ENCODE results near the gene FAM217B.

FAM217B gene, protein sequence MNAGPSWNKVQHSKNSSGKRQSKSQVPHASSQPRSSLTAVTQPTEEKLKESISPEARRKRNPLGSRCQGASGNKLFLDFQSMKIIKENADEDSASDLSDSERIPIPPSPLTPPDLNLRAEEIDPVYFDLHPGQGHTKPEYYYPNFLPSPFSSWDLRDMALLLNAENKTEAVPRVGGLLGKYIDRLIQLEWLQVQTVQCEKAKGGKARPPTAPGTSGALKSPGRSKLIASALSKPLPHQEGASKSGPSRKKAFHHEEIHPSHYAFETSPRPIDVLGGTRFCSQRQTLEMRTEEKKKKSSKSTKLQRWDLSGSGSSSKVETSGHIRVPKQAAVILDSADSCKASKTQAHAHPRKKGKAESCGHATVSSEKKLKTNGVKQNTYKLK
- total RNA-seq, result 29.1 to 44.9 (median 35.3) reads per million in 4 experiments

DNA sequence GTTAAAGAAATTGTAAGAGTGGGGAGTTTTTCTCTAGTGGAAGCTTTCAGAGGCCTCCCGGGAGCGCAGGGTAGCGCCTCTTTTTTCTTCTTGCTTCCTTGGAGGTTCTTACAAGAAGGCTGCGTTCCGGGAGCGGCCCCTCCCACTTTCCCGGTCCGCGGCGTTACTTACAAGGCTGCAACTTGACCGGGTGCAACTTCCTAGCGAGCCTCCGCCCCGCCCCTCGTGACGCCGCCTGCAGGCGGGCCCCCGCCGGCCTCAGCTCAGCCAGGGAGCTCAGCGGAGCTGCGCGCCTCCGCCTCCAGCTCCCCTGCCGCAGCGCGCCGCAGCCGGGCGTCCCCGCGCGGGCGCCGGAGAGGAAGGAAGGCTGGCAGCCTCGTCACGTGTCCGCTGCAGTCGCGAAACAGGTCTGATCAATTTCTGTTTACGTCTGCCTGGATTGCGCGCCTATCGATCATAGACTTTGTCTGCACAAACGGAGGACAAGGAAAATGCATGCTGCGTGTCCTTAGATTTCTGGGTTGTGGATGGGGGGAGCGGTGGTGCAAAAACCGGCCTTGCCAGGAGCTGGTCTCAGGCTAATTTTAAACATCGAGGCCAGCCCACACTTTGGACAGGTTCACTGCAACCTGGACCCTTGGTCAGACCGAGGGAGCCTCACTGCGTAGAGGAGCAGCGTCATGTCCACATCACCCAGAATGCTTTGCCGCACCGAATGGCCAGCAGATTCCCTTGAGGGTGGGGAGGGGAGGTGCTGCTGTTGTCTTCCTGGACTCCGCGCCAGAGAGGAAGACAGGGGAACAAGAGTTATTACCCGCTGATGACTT, at the start of gene FAM217B, which contains the start of gene PPP1R3D:
Gene FAM217B (plus strand): TSS at position 261 of the 827 bp plus-strand sequence. CDS start 3,555 bp downstream, outside the sequence.
Gene PPP1R3D (minus strand): TSS at position 177 of the 827 bp plus-strand sequence. CDS start 374 bp downstream, outside the sequence.
- peak; percentile 68 for DNase-seq

DNA sequence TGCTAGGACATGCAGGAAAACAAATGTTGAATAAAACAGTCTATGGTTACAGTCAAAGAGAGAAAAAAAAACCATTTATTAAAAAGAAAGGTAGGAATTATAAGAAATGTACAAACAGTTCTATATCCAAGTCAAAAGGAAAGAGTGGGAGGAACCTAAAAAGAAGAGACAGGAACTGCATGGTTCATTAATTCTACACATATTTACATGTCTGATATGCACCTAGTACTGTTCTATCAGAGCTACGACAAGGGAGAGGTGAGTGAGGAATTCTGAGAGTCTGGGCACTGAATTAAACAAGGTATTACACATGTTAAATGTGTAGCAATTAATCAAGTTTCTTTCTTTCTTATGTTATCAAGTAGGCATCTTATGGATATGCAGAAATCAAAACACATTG, 48.6 kb upstream of the FAM217B start:
- no peak for DNase-seq

DNA sequence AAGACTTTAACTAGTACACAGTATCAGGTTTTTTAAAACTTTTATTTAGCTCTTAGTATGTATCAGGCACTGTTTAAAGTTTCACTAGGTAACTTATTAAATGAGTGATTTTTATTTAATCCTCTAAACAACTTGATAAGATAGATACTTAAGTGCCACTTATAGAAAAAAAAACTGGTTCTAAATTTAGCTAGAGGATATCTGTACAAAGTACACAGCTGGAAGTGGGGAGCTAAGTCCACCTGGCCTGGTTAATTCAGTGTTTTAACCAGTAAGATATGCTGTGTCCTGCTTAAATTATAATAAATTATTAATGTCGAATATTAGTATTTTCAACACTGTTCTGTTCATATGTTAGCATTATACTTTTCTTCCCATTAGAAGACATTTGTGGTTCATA, 44.3 kb upstream of the FAM217B start:
- DNase-seq, result no peak

DNA sequence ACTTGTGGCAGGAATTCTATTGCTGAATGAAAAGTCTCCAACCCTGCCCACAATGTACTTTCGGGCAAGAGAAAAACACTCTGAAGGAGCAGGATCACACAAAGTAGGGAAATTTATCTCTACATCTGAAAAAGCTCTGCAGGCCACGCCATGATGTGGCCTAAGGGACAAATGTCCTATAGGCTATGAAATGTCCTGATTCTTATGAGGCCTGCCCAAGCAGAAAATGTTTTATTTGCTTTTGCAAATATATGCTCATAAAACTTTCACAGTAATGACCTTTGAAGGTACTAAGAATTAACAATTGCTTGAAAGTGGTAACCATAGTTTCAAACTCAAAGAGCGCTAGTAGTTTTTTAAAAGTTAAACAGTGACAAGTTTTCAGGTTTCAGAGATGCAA, 37.7 kb upstream of the FAM217B start:
- DNase-seq, result no peak

DNA sequence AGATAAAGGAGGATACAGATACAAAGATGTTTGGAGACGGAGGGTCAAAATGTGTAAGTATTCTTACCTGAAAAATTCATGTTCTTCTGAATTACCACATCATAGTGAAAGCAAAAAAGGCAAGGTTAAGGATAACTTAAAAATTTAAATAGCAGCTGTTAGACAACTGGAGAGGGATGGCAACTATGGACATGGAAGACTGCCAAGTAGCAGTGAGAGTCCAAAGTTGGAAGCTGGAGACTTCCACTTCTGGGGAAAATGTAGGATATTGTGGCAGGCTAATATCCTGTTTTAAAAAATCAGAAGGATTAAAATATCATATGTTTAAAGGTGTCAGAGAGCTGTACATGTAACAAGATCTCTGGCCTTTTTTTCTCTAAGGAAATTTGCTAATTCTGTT, 36.6 kb upstream of the FAM217B start:
- no peak for DNase-seq

DNA sequence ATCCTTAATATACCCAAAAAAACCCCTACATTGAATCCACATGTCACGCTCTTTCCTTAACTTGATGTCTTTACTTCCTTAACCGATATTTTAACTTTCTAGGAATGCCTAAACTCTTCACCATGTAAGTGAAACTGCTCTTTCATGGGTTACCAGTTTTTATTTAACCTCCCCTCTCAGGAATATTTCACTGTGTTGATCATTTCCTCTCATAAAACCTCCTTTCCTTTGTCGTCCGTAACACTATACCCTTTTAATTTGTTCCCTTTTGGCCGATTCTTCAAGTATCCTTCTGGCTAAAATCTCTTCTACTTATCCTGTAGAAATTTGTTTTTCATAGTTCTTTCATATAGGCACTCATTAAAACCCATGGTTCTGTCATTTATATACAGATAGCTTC, 31.3 kb upstream of the FAM217B start:
- DNase-seq, result no peak

DNA sequence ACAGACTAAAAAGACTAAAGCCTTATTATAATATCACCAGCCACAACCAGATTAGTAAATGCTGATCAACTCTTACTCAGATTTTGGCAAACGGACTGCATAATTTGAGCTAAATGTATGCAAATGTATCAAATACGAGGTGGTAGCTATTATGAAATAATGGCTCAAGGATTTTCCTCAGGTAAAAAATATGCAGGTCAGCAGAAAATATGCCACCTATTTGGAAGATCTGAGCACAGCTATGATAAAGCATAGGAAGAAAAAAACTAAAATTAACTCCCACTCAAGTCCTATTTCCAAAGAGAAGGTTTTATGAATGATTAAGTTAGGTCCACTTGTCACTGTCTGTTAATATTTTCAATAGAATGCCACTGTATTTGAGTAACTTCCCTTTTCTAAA, 29.1 kb upstream of the FAM217B start:
- no peak for DNase-seq

DNA sequence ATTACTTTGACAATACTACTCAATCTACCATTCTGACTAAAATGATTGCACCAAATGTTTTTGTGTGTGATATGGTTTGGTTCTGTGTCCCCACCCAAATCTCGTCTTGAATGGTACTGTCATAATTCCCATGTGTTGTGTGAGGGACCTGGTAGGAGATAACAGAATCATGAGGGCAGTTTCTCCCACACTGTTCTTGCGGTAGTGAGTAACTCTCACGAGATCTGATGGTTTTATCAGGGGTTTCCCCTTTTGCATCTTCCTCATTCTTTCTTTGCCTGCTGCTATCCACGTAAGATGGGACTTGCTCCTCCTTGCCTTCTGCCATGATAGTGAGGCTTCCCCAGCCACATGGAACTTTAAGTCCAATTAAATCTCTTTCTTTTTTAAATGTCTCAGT, 27.6 kb upstream of the FAM217B start:
- no peak for DNase-seq

DNA sequence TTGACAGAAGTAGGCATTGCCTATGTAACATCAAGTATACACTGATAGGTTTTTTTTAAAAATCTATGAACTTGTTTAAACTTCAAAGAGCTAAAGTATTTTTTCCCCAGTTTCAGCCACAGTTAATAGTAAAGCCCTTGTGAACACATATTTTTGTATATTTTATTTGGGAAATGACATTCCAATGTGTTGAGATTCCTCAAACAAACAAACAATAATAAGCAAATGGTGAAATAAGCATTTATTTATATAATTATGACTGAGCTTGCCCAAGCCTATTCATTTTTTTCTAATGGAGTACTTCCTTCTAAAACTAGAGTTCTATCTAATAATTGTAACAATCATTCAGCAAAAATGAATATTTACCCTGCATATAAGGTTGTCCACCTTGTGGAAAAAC, 19.2 kb upstream of the FAM217B start:
- no peak for DNase-seq

DNA sequence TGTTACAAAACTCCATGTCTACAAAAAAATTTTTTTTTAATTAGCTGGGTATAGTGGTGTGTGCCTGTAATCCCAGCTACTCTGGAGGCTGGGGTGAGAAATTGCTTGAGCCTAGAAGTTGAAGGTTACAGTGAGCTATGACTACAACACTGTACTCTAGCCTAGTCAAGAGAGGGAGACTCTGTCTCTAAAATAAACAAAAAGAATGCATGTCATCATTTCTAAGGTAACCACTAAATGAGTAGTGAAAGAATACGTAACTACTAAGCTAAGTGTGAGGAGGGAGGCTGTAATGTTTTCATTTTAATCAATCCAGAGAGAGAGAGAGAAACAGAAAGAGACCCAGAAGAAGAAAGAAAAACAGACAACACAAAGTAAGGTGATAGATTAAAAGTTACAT, 16.7 kb upstream of the FAM217B start:
- DNase-seq, result no peak

DNA sequence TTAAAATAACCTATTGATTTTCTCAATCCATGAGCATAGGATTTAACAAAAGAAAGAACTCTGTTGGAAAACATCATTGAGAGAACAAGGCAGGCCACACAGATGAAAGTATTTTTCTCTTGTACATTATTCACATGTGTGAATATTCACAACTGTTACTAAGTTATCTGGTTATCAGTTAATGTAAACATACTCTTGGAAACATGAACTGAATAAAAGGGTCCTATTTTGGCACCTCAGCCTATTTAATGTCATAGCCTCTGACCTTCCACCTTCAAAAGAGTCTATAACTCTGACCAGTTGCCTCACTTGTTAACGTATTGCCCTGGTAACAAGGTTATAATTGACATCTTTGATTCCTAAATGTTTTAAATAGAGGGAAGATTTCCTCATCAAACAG, 14.8 kb upstream of the FAM217B start:
- DNase-seq, result no peak

DNA sequence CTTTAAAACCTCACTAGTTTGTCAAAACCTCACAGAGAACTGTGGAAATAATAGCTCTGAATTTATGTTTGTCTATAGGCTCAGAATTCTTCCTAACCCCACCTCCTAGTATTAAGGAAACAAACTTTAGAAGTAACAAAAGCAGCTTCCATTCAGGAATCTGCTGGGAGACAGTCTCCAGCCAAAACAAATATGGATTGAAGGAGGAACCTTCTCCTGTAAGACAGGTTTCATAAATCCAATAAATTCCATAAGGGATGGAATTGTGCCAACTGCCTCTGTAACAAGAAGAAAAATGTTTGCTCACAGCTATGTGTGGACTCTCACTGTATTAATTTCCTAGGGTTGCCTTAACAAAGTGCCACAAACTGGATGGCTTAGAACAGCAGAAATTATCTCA, 14.3 kb upstream of the FAM217B start:
- DNase-seq, result no peak

DNA sequence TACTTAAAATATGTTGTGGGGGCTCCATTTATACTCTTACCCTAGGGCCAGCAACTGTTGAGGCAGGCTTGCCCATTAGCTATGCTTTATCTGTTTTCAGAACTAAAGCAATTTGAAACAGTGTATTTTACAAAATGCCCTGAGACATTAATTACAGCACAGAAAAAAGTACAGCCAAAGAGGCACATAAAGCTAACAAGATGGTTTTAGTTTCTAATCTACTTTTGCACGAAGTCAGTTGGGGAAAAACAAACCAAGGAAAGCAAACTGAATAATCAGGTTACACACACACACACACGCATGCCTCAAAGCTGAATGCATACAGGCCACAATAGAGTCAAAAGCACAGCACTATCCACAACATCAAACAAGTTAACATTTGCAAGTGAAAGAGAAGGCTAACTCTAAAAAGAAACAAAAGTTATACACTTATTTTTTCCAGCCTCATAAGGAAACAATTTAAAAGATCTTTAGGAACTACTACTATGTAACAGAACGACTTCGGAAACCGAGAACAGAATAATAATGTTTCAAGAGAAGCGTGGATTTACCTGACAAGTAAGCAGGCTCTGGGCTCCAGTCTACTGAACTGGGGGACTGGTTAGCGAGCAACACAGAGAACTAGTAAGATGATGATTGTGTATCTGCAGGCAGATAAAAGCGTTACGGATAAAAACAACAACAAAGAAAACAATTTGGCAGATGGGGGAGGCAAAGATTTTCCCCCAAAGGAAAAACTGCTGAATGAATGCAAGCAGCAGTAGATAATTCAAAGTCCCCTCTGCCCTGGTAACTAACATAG, 8.5 kb upstream of the FAM217B start:
- DNase-seq, result no peak

DNA sequence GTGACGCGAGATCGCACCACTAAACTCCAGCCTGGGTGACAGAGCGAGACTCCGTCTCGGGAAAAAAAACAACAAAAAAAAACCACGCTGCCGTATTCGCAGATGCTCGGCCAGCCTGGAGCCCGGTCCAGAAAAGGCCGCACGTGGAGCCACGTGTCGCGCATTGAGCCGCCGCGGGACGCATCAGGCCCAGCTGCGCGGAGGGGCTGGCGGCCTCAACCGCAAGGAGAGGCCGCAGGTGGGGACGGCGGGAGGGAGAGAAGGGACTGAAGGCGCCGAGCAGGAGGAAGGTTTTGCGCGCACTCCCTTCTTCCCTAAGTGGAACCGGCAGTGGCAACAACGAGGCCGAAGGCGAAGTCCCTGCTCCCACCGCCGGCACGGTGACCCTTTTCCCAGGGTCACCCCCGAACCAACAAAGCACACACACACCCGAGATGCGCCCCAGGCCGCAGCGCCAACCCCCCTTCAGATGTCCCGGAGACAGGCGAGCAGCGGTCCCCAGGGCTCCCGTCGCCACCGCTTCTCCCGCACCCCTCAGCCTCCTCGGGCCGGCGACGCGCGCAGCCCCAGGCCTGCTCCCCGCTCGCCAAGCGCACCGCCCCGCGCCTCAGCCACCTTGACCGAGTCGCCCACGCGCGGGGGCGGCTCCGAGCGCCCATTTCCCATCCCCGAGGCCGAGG, 7.4 kb upstream of the FAM217B start:
- DNase-seq, result no peak

DNA sequence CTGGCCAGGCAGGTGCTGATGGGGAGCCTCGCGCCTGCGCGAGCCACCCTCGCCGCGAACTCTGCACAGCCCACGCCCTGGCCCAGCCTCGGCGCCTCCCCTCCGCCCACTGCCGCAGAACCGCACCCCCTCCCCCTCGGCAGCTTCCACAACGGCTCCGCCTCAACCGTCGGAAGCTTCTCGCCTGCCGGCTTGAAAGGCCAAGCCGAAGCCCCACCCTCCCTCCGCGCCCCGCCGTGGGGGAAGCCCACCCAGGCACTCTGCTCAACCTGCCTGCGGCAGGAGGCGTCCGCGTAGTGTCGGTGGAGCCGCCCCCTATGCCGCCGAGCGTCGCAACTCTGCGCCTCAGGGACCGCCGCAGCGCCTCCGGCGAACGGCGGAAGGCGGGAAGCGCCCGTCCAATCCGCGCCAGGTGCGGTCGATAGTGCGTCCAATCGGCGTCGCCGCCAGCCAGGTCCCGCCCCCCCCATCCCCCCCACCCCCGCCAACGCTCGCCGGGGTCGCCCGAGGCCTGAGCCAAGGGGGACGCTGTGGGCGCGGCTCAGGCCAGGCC, 6.8 kb upstream of the FAM217B start, which contains the start of gene SYCP2:
Gene SYCP2 (minus strand): TSS at position 342 of the 553 bp plus-strand sequence. CDS start 11,224 bp downstream, outside the sequence.
- DNase-seq, result peak; percentile 63

DNA sequence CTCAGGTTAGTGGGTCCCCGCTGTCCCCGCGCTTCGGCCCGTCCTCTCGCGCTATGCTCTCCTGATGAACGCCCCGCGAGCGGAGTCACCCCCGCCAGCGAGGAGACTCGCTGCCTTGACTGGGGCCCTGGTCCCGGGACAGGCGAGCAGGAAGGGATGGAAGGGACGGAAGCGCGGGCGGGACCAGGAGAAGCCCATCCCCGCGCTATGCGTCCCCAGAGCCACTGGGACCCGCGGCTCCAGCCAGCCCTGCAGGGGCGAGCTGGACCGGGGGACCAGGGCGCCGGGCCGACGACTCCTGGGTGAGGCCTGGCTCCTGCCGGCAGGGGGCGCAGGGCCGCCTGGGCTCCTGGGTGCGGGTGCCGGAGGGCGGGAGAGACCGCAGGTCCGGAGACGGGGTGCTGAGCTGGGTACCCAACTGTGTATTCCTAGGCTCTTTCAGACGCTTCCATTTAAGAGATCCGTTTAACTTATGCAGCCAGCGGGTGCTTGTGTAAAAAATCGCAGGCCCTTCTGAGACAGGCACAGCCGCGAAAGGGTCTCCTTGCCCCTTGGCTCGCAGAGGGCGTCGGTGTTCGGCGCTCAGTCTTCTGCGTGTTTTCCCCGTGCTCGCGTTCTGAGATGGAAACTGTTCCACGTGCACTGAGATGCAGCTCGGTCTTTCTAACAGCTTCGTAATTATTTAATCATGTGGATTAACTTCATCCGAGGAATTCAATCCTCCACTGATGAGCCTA, 6.2 kb upstream of the FAM217B start:
- peak; percentile 64 for DNase-seq

DNA sequence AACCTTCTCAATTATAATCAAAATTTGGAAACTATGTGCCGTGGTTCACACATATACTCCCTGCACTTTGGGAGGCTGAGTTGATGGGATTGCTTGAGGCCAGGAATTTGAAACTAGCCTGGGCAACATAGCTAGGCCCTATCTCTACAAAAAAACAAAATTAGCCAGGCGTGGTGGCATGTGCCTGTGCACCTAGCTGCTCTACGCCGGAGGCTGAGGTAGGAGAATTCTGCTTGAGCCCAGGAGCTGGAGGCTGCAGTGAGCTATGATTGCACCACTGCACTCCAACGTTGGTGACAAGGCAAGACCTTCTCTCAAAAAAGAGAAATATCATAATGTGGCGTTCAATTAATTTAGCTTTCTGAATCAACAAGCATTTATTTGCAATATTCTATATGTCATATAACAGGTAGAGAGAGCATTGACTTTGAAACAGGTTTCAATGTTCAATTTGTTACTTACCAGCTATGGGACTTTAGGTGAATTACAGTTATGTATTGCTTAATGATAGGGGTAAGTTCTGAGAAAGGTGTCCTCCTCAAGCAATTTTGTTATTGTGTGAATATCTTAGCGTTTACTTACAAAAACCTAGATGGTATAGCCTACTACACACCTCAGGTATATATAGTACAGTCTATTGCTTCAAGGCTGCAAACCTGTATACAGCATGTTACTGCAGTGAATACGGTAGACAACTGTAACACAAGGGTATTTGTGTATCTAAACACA, 4.6 kb upstream of the FAM217B start:
- no peak for DNase-seq

DNA sequence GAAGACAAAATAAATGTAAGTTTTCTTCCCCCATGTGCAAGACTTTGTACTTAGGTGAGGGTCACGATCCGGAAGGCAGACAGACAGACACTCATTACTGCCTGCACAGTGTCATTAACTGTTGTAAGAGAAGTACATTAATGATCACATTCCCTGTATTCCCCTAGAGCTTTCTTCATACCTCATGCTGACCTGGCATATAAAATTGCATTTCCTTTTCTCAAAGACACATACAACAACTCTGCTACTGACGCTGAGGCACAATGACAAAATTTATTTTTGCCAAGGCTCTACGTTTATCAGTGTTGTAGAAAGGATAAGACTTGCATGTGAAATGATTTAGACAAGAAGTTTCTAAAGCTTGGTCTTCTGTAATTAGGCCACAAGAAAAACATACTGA, 3.8 kb upstream of the FAM217B start:
- no peak for DNase-seq

DNA sequence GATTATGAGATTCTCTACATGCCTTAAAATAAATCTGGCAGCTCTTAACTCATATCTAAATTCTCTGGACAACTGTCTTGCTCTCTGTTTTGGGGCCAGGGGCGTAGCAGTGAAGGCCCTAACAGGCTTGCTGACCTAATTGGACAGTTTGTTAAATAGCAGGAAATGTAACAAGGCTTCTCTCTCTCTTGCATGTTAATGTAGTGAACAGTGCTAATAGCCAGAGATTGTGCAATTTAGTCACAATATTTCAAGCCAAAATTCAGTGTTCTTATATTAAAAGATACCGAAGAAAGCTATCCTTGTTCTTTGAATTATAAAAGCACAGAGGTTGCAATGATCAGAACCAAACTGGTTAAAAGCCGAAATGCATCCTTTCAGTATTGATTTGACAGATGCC, 3.0 kb upstream of the FAM217B start:
- DNase-seq, result no peak

DNA sequence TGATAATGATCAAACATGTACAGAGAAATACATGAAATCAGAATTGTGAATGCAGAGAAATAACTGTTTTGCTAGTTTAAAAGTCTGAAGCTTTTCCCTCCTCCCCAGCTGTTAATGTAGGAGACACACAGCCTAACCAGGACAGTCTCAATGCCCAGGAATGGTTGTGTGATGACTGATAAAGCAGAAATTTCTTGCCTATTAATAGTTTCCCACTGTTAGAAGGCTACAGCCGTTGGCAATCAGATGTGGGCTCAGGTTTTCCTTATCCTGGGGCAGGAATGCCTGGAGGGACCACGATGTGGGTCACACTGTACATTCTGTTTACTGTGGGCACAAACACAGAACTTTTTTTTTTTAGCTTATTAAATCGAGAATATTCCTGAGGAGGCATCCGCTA, 2.0 kb upstream of the FAM217B start:
- DNase-seq, result no peak

DNA sequence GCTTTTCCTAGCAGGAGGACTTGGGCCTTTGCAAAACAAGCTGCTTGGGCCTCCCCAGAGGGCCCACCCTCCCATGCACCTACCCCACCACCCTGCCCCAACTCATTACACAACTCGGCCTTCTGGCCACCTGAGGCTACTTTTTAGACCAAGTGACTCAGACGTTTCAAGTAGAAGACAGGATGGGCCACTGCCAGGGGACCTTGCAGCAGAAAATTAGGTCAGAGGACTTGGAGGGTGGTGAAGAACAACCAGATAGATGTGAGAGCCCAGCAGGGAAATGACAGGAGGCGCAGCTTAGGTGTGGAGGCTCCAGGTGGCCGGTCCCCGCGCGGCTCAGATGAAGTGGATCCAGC, 1.5 kb upstream of the FAM217B start:
- no peak for DNase-seq

All from effector CD8-positive, alpha-beta T cell (primary cell).